ENCODE results near the gene LIMK2. TPM values are rescaled to one million over a fixed set of nuclear protein-coding genes. Genes with fewer than 3 reads are reported as not detected.
"Not testable (repeated sequence)": the region's sequence is repeated elsewhere in the genome, so short reads cannot be mapped to it uniquely, and the experiment has no call there.

LIMK2 gene
- total RNA-seq, 4 donors from 2014 or later, result 50.0 to 67.2 (median 56.9) TPM

- peaks cover 0 to 40% (median 25%) of the 10 kb centered on the region in 4 donors for H3K4me1 ChIP-seq
- H3K27ac ChIP-seq, result peak overlapping the region in 2 of 4 donors; percentile 10 to 60
- DNase-seq (ENCODE audit: low spot score in 2 of 2), result no peak
- TF ChIP-seq POLR2A (IDR thresholded peaks at IDR 0.05) (no peak), EP300 (IDR thresholded peaks at IDR 0.05) (no peak)
- TF ChIP-seq, protein P1, sequence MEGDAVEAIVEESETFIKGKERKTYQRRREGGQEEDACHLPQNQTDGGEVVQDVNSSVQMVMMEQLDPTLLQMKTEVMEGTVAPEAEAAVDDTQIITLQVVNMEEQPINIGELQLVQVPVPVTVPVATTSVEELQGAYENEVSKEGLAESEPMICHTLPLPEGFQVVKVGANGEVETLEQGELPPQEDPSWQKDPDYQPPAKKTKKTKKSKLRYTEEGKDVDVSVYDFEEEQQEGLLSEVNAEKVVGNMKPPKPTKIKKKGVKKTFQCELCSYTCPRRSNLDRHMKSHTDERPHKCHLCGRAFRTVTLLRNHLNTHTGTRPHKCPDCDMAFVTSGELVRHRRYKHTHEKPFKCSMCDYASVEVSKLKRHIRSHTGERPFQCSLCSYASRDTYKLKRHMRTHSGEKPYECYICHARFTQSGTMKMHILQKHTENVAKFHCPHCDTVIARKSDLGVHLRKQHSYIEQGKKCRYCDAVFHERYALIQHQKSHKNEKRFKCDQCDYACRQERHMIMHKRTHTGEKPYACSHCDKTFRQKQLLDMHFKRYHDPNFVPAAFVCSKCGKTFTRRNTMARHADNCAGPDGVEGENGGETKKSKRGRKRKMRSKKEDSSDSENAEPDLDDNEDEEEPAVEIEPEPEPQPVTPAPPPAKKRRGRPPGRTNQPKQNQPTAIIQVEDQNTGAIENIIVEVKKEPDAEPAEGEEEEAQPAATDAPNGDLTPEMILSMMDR (IDR thresholded peaks at IDR 0.05), result no peak
- no peaks in the 10 kb centered on the region for H3K27me3 ChIP-seq
- WGBS, 2 donors, result 80 to 81% methylated on average over 3 of the region's 3 CpGs
- no peak overlapping the region for H3K4me3 ChIP-seq
- H3K36me3 ChIP-seq, result no peaks in the 10 kb centered on the region
- no peaks in the 10 kb centered on the region for H3K9me3 ChIP-seq
These were observed 20.9 kb downstream of the LIMK2 start for GRCh38 chr22:31233001-31233400.

GRCh38 chr22:31235081-31235480 lies 23.0 kb downstream of the LIMK2 start:
- H3K27me3 ChIP-seq, result no peaks in the 10 kb centered on the region
- H3K4me3 ChIP-seq, result no peak overlapping the region
- no peaks in the 10 kb centered on the region for H3K36me3 ChIP-seq
- 42 to 49% methylated on average over 3 of the region's 3 CpGs for WGBS, 2 donors
- no peaks in the 10 kb centered on the region for H3K9me3 ChIP-seq
- TF ChIP-seq EP300 (IDR thresholded peaks at IDR 0.05) (no peak), POLR2A (IDR thresholded peaks at IDR 0.05) (no peak)
- TF ChIP-seq, protein P1 (IDR thresholded peaks at IDR 0.05), result no peak
- DNase-seq (ENCODE audit: low spot score in 2 of 2), result no peak
- peaks cover 0 to 24% (median 14%) of the 10 kb centered on the region in 4 donors for H3K4me1 ChIP-seq
- H3K27ac ChIP-seq, result no peak overlapping the region

GRCh38 chr22:31236044-31236443 lies 23.9 kb downstream of the LIMK2 start:
- peaks cover 0 to 14% (median 5%) of the 10 kb centered on the region in 4 donors for H3K4me1 ChIP-seq
- not testable (repeated sequence) for DNase-seq (ENCODE audit: low spot score in 2 of 2); H3K36me3 ChIP-seq; H3K27ac ChIP-seq; H3K9me3 ChIP-seq; H3K4me3 ChIP-seq; H3K27me3 ChIP-seq
- 94 to 97% methylated on average over 4 of the region's 4 CpGs for WGBS, 2 donors

DNA sequence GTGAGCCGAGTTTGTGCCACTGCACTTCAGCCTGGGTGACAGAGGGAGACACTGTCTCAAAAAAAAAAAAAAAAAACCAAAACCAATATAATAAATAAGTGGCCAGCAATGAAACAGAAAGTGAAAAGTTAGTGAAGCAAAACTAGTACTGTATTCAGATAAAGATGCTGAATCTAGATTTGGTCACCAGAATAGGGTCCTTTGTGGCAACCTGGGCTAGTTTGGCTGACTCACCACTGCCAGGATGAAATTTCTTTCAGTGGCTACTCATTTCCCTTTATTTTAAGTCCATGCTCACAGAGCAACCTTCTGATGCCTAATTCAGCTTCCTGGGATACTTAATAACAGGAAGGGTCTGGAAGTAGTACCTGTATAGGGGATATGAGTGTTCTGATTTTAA lies 26.0 kb downstream of the LIMK2 start:
- Histone ChIP-seq H3K4me3 (no peak overlapping the region), H3K27me3 (no peaks in the 10 kb centered on the region), H3K9me3 (no peaks in the 10 kb centered on the region), H3K4me1 (peaks cover 0 to 6% (median 0%) of the 10 kb centered on the region in 4 donors), H3K36me3 (no peaks in the 10 kb centered on the region), H3K27ac (no peak overlapping the region)
- WGBS, 2 donors, result 89 to 93% methylated on average over 1 of the region's 1 CpG
- TF ChIP-seq, protein P1 (IDR thresholded peaks at IDR 0.05), result no peak
- TF ChIP-seq EP300 (IDR thresholded peaks at IDR 0.05), result no peak
- no peak for TF ChIP-seq POLR2A (IDR thresholded peaks at IDR 0.05)
- DNase-seq (ENCODE audit: low spot score in 2 of 2), result no peak

DNA sequence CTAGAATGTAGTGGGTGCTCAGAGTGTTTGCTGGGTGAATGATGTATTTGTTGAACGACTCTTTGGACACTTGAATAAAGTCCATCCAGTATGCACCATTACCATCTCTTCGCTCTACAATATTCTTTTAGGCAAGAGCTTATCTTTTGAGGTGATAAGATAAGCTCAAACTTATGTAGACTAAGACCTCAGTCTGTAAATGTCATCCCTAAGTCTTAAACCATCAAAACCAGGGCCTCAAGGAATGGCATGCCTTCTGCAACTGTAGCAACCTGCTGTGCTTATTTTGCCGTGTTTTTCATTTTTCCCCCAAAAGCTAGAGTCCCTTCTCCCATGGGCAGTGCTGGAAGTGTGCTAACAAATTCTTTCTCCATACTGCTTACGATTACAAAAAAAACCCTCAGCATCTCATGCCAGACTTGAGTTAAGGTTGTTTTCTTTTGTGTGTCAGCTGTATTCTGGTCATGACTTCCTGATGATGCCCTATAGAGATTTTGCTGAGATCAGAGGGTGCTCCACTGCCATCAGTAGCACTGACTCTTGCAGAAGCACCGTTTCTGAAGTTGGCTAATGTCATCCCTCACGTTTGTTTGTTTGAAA lies 27.8 kb downstream of the LIMK2 start:
- no peaks in the 10 kb centered on the region for H3K9me3 ChIP-seq
- no peak overlapping the region for H3K27ac ChIP-seq
- DNase-seq (ENCODE audit: low spot score in 2 of 2), result no peak
- H3K4me1 ChIP-seq, result peaks cover 0 to 21% (median 3%) of the 10 kb centered on the region in 4 donors
- no peak for TF ChIP-seq EP300 (IDR thresholded peaks at IDR 0.05)
- TF ChIP-seq, protein P1 (IDR thresholded peaks at IDR 0.05), result no peak
- peaks cover 0 to 6% (median 0%) of the 10 kb centered on the region in 3 donors for H3K36me3 ChIP-seq
- WGBS, 2 donors, result 70 to 71% methylated on average over 6 of the region's 6 CpGs
- H3K4me3 ChIP-seq, result no peak overlapping the region
- no peaks in the 10 kb centered on the region for H3K27me3 ChIP-seq
